DOHH2 (cell line): ENCODE results near the gene ITIH5.

Source experiments
- H3F3A ChIP-seq: fragments of 200-600 bp; sonication (generic), shearing (Covaris generic); 2 replicates; pipeline ENCODE4 v1.6.0; 2016; ENCODE audit warnings: antibody characterized with exemption, mild to moderate bottlenecking; ENCODE audit not compliant: control insufficient read depth, insufficient read depth
- H3K27ac ChIP-seq: fragments of 200-600 bp; sonication (generic); 2 replicates; pipeline ENCODE4 v1.5.1; 2014; ENCODE audit warnings: low read depth, mild to moderate bottlenecking, low read length, moderate library complexity
- H3K27me3 ChIP-seq: fragments of 200-600 bp; sonication (generic); 2 replicates; pipeline ENCODE4 v1.6.1; 2014; ENCODE audit warnings: mild to moderate bottlenecking, low read length, mixed read lengths; ENCODE audit not compliant: control insufficient read depth
- H3K36me3 ChIP-seq: fragments of 200-600 bp; sonication (generic); 2 replicates; pipeline ENCODE4 v1.6.1; 2014; ENCODE audit warnings: mild to moderate bottlenecking, low read length, moderate library complexity, mixed read lengths; ENCODE audit not compliant: control insufficient read depth
- H3K4me1 ChIP-seq: fragments of 200-600 bp; sonication (generic); 2 replicates; pipeline ENCODE4 v1.6.1; 2014; ENCODE audit warnings: mild to moderate bottlenecking, low read length, mixed read lengths; ENCODE audit not compliant: control insufficient read depth
- H3K4me2 ChIP-seq: fragments of 200-600 bp; sonication (generic); 2 replicates; pipeline ENCODE4 v1.6.0; 2014; ENCODE audit warnings: mild to moderate bottlenecking, low read length, moderate library complexity
- H3K4me3 ChIP-seq: fragments of 200-600 bp; sonication (generic); 2 replicates; pipeline ENCODE4 v1.5.1; 2014; ENCODE audit warnings: mild to moderate bottlenecking, low read length, mixed read lengths
- H3K79me2 ChIP-seq: fragments of 200-600 bp; sonication (generic); 2 replicates; pipeline ENCODE4 v1.6.1; 2014; ENCODE audit warnings: mild to moderate bottlenecking, low read length, mixed read lengths; ENCODE audit not compliant: control insufficient read depth
- H3K9me2 ChIP-seq: fragments of 200-600 bp; sonication (generic); replicated peaks from 2 replicates; pipeline ENCODE4 v1.6.1; 2014; ENCODE audit warnings: mild to moderate bottlenecking, low read length, mixed read lengths; ENCODE audit not compliant: control insufficient read depth
- H3K9me3 ChIP-seq: fragments of 200-600 bp; sonication (generic); 2 replicates; pipeline ENCODE4 v1.6.1; 2014; ENCODE audit warnings: antibody characterized with exemption, low read length, mixed read lengths; ENCODE audit not compliant: control insufficient read depth, insufficient read depth
- H4K20me1 ChIP-seq: fragments of 200-600 bp; sonication (generic); 2 replicates; pipeline ENCODE4 v1.6.0; 2014; ENCODE audit warnings: low read depth, mild to moderate bottlenecking, antibody characterized with exemption, low read length, moderate library complexity; ENCODE audit not compliant: control insufficient read depth, insufficient read depth
- EZH2phosphoT487 ChIP-seq: fragments of 200-600 bp; sonication (generic); IDR thresholded peaks from 2 replicates; pipeline ENCODE4 v1.6.1; 2017; ENCODE audit warnings: borderline replicate concordance, mild to moderate bottlenecking, antibody characterized with exemption, low read length, moderate library complexity, mixed read lengths
- TF ChIP-seq, protein P1 (sequence below): fragments of 200-600 bp; sonication (generic); IDR thresholded peaks from one replicate; pipeline ENCODE4 v1.5.1; 2014; ENCODE audit warnings: antibody characterized with exemption, mild to moderate bottlenecking, low read depth, low read length; ENCODE audit not compliant: poor library complexity, severe bottlenecking

ITIH5 gene

DNA sequence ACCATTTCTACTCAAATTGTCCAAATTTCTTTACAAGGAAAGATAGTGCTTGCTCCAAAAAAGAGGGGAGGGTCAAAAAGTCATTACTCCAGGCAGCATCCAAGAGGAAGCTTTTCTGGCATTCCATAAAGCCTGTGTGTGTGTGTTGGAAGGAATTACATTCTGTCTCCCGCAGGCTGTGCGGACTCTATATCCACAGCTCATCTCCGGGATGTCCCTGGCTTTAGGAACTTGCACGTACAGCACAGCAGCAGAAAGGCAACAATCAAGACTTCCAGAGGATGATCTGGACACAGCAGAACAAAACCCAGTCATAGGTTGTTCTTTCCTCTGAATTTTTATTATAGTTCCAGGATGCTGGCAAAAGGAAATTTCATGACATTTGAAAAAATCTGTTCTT, 94.8 kb downstream of the ITIH5 start:
- no peak overlapping the region for H3K4me2 ChIP-seq
- H3K79me2 ChIP-seq: no peaks in the 10 kb centered on the region
- TF ChIP-seq EZH2phosphoT487: no peak
- TF ChIP-seq, protein P1, sequence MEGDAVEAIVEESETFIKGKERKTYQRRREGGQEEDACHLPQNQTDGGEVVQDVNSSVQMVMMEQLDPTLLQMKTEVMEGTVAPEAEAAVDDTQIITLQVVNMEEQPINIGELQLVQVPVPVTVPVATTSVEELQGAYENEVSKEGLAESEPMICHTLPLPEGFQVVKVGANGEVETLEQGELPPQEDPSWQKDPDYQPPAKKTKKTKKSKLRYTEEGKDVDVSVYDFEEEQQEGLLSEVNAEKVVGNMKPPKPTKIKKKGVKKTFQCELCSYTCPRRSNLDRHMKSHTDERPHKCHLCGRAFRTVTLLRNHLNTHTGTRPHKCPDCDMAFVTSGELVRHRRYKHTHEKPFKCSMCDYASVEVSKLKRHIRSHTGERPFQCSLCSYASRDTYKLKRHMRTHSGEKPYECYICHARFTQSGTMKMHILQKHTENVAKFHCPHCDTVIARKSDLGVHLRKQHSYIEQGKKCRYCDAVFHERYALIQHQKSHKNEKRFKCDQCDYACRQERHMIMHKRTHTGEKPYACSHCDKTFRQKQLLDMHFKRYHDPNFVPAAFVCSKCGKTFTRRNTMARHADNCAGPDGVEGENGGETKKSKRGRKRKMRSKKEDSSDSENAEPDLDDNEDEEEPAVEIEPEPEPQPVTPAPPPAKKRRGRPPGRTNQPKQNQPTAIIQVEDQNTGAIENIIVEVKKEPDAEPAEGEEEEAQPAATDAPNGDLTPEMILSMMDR: no peak
- H3K4me3 ChIP-seq: no peak overlapping the region
- no peaks in the 10 kb centered on the region for H3K27me3 ChIP-seq
- no peaks in the 10 kb centered on the region for H3K9me3 ChIP-seq
- H4K20me1 ChIP-seq: no peaks in the 10 kb centered on the region
- H3K27ac ChIP-seq: no peak overlapping the region
- H3K36me3 ChIP-seq: no peaks in the 10 kb centered on the region
- no peaks in the 10 kb centered on the region for H3K4me1 ChIP-seq
- no peaks in the 10 kb centered on the region for H3F3A ChIP-seq
- H3K9me2 ChIP-seq: no peaks in the 10 kb centered on the region

- Histone ChIP-seq H3K79me2 (no peaks in the 10 kb centered on the region), H3K4me2 (no peak overlapping the region), H3K9me2 (no peaks in the 10 kb centered on the region), H3K27ac (no peak overlapping the region), H4K20me1 (no peaks in the 10 kb centered on the region), H3K9me3 (no peaks in the 10 kb centered on the region), H3K4me1 (no peaks in the 10 kb centered on the region), H3F3A (no peaks in the 10 kb centered on the region), H3K27me3 (no peaks in the 10 kb centered on the region), H3K4me3 (no peak overlapping the region), H3K36me3 (no peaks in the 10 kb centered on the region)
- no peak for TF ChIP-seq EZH2phosphoT487
- TF ChIP-seq, protein P1: no peak
Observed at GRCh38 chr10:7567911-7568620, 98.7 kb downstream of the ITIH5 start.

GRCh38 chr10:7566891-7567290, 99.9 kb downstream of the ITIH5 start:
- Histone ChIP-seq H3K27ac (no peak overlapping the region), H3K9me2 (no peaks in the 10 kb centered on the region), H3K79me2 (no peaks in the 10 kb centered on the region), H3F3A (no peaks in the 10 kb centered on the region), H3K4me2 (no peak overlapping the region), H3K27me3 (no peaks in the 10 kb centered on the region), H3K36me3 (no peaks in the 10 kb centered on the region), H3K9me3 (no peaks in the 10 kb centered on the region), H3K4me3 (no peak overlapping the region), H4K20me1 (no peaks in the 10 kb centered on the region), H3K4me1 (no peaks in the 10 kb centered on the region)
- no peak for TF ChIP-seq EZH2phosphoT487
- TF ChIP-seq, protein P1: no peak
